Measurements from ENCODE around the gene TMEM242. TPM values are rescaled to one million over a fixed set of nuclear protein-coding genes. Genes with fewer than 3 reads are reported as not detected.

The TMEM242 gene
- total and polyA plus RNA-seq, 8 donors, result 10.9 to 15.2 (median 12.8) TPM

GRCh38 chr6:157287247-157287850 lies 36.0 kb downstream of the TMEM242 start:
- Histone ChIP-seq H3K9me3 (no peaks in the 10 kb centered on the region), H3K4me1 (no peaks in the 10 kb centered on the region), H3K27ac (no peak overlapping the region), H3K36me3 (peaks cover 0 to 26% of the 10 kb centered on the region in 2 donors), H3K4me3 (no peak overlapping the region), H3K27me3 (no peaks in the 10 kb centered on the region)
- TF ChIP-seq, protein P1, sequence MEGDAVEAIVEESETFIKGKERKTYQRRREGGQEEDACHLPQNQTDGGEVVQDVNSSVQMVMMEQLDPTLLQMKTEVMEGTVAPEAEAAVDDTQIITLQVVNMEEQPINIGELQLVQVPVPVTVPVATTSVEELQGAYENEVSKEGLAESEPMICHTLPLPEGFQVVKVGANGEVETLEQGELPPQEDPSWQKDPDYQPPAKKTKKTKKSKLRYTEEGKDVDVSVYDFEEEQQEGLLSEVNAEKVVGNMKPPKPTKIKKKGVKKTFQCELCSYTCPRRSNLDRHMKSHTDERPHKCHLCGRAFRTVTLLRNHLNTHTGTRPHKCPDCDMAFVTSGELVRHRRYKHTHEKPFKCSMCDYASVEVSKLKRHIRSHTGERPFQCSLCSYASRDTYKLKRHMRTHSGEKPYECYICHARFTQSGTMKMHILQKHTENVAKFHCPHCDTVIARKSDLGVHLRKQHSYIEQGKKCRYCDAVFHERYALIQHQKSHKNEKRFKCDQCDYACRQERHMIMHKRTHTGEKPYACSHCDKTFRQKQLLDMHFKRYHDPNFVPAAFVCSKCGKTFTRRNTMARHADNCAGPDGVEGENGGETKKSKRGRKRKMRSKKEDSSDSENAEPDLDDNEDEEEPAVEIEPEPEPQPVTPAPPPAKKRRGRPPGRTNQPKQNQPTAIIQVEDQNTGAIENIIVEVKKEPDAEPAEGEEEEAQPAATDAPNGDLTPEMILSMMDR (IDR thresholded peaks at IDR 0.05), result no peak
- DNase-seq (no peak), ATAC-seq (no peak)
- intact Hi-C loops (cut with DNase I), result no loop called here

GRCh38 chr6:157285422-157285779 lies 37.9 kb downstream of the TMEM242 start:
- Histone ChIP-seq H3K27me3 (no peaks in the 10 kb centered on the region), H3K4me1 (no peaks in the 10 kb centered on the region), H3K27ac (no peak overlapping the region), H3K4me3 (no peak overlapping the region), H3K9me3 (no peaks in the 10 kb centered on the region), H3K36me3 (peaks cover 0 to 18% of the 10 kb centered on the region in 2 donors)
- intact Hi-C loops (cut with DNase I), result no loop called here
- TF ChIP-seq, protein P1 (IDR thresholded peaks at IDR 0.05), result no peak
- no peak for DNase-seq
- no peak for ATAC-seq

DNA sequence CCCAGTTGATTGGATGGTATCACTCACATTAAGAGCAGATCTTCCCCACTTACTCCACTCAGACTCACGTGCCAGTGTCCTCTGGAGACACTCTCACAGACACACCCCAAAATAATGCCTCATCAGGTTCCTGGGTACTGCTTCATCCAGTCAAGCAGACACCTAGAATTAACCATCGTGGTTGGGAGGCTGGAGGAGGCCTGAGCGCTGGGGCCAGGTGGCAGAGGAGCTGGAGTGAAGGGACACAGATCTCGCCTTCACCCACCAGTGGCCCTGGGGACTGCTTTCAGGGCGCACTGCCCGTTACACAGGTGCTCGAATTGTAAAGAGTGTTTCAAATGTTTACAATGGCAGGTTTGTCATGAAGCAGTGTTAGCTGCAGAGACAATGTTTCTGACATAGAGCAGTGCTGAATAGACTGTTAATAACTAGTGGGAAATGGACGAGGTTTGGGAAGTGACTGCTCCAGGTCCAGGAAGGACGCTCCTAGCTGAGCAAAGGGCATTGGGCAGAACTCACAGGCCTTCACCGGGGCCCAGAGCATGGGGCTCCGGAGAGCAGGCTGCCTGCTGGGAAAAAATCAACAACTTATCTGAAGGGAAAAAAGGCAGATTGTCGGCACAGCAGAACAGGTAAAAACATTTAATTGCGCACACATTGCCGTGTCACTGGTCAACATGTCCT lies 38.4 kb downstream of the TMEM242 start:
- H3K27ac ChIP-seq, result no peak overlapping the region
- no peaks in the 10 kb centered on the region for H3K4me1 ChIP-seq
- ATAC-seq (no peak), DNase-seq (no peak)
- no peaks in the 10 kb centered on the region for H3K27me3 ChIP-seq
- TF ChIP-seq, protein P1 (IDR thresholded peaks at IDR 0.05), result no peak
- H3K36me3 ChIP-seq, result peaks cover 0 to 12% of the 10 kb centered on the region in 2 donors
- H3K4me3 ChIP-seq, result no peak overlapping the region
- intact Hi-C loops (cut with DNase I), result no loop called here
- H3K9me3 ChIP-seq, result no peaks in the 10 kb centered on the region

DNA sequence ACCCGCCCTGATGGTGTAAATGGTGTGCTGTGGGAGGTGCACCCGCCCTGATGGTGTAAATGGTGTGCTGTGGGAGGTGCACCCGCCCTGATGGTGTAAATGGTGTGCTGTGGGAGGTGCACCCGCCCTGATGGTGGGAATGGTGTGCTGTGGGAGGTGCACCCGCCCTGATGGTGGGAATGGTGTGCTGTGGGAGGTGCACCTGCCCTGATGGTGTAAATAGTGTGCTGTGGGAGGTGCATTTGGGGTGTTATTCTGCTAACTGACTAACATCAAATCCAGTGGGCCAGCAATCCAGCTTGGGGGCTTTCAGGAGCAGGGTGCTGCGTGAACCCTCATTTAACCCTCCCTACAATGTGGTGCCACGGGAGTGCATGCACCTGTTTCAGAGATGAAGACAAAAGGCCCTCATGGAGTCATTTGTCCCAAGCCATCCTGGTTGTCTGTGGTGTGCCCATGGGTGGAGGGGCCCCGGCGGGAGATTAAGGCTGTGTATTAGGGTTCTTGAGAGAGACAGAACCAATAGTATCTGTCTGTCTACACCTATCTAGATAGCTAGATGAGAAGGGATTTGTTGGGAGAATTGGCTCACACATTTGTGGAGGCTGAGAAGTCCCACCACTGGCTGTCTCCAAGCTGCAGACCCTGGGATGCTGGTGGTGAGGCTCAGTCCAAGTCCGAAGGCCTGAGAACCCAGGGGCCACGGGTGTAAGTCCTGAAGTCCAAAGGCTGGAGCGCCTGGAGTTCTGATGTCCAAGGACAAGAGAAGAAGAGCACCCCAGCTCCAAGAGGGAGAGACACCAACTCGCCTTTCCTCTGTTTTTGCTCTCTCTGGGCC lies 39.2 kb downstream of the TMEM242 start:
- H3K4me1 ChIP-seq, result no peaks in the 10 kb centered on the region
- no peak for DNase-seq
- ATAC-seq, result no peak
- intact Hi-C loops (cut with DNase I), result no loop called here
- H3K4me3 ChIP-seq, result no peak overlapping the region
- H3K9me3 ChIP-seq, result no peaks in the 10 kb centered on the region
- peaks cover 0 to 9% of the 10 kb centered on the region in 2 donors for H3K36me3 ChIP-seq
- TF ChIP-seq, protein P1 (IDR thresholded peaks at IDR 0.05), result no peak
- no peaks in the 10 kb centered on the region for H3K27me3 ChIP-seq
- no peak overlapping the region for H3K27ac ChIP-seq

- Histone ChIP-seq H3K9me3 (no peaks in the 10 kb centered on the region), H3K4me1 (no peaks in the 10 kb centered on the region), H3K4me3 (no peak overlapping the region), H3K27ac (no peak overlapping the region), H3K36me3 (peaks cover 0 to 6% of the 10 kb centered on the region in 2 donors), H3K27me3 (no peaks in the 10 kb centered on the region)
- DNase-seq, result no peak
- intact Hi-C loops (cut with DNase I), result no loop called here
- no peak for ATAC-seq
- TF ChIP-seq, protein P1 (IDR thresholded peaks at IDR 0.05), result no peak
Measured at GRCh38 chr6:157283330-157283898, 39.9 kb downstream of the TMEM242 start.
